Activated naive CD4-positive, alpha-beta T cell treated with anti-CD3 and anti-CD28 coated beads, Interleukin-2, amount 10 ng/mL, durations not matched to agents 7 days and 5 days (primary cell): Measurements from ENCODE around the gene NOTCH3.

Source experiments
- CTCF ChIA-PET: fragments of 350-600 bp; sonication (Branson Sonifier 250); formaldehyde crosslinking; loops from one replicate; lab custom pipeline; 2021; ENCODE audit warnings: antibody characterized with exemption; lab: Charles Lee
- DNase-seq: peaks from one replicate; pipeline ENCODE4 v3.0.0-alpha.2; 2020
- H3K27ac Mint-ChIP-seq: one replicate; pipeline ENCODE4 v1.8.0; 2021; ENCODE audit warnings: mild to moderate bottlenecking, moderate library complexity, mixed read lengths
- H3K27me3 Mint-ChIP-seq: one replicate; pipeline ENCODE4 v1.8.0; 2021; ENCODE audit warnings: mild to moderate bottlenecking, mixed read lengths
- H3K36me3 Mint-ChIP-seq: one replicate; pipeline ENCODE4 v1.8.0; 2021; ENCODE audit warnings: mixed read lengths
- H3K4me1 Mint-ChIP-seq: one replicate; pipeline ENCODE4 v1.8.0; 2021; ENCODE audit warnings: mixed read lengths
- H3K4me3 Mint-ChIP-seq: one replicate; pipeline ENCODE4 v1.8.0; 2021; ENCODE audit warnings: mild to moderate bottlenecking, moderate library complexity, mixed read lengths
- H3K9me3 Mint-ChIP-seq: one replicate; pipeline ENCODE4 v1.8.0; 2021; ENCODE audit warnings: mixed read lengths

The NOTCH3 gene

GRCh38 chr19:15147090-15147489, 53.7 kb downstream of the NOTCH3 start:
- no peak for DNase-seq
- no peak overlapping the region for H3K27ac Mint-ChIP-seq
- H3K4me3 Mint-ChIP-seq = no peak overlapping the region
- CTCF ChIA-PET = interaction anchor here (1.1 to 2.2 kb wide), 2 partner anchors 46 to 55 kb away, joined by 3 to 13 read pairs; no protein-coding TSS in a partner anchor
- H3K4me1 Mint-ChIP-seq = peaks cover 4% of the 10 kb centered on the region
- no peaks in the 10 kb centered on the region for H3K36me3 Mint-ChIP-seq
- H3K27me3 Mint-ChIP-seq = peaks cover 21% of the 10 kb centered on the region
- no peaks in the 10 kb centered on the region for H3K9me3 Mint-ChIP-seq

- CTCF ChIA-PET = interaction anchor here (0.7 kb wide), 1 partner anchor 55 kb away, joined by 3 read pairs; no protein-coding TSS in a partner anchor
- H3K36me3 Mint-ChIP-seq = peaks cover 2% of the 10 kb centered on the region
- no peak for DNase-seq
- no peak overlapping the region for H3K27ac Mint-ChIP-seq
- H3K4me1 Mint-ChIP-seq = peaks cover 4% of the 10 kb centered on the region
- H3K4me3 Mint-ChIP-seq = no peak overlapping the region
- peaks cover 9% of the 10 kb centered on the region for H3K27me3 Mint-ChIP-seq
- H3K9me3 Mint-ChIP-seq = peaks cover 4% of the 10 kb centered on the region
Measured at GRCh38 chr19:15144046-15144646, 56.6 kb downstream of the NOTCH3 start.

- no peaks in the 10 kb centered on the region for H3K4me1 Mint-ChIP-seq
- CTCF ChIA-PET = no interaction called here
- no peak overlapping the region for H3K4me3 Mint-ChIP-seq
- no peak for DNase-seq
- H3K27ac Mint-ChIP-seq = no peak overlapping the region
- peaks cover 11% of the 10 kb centered on the region for H3K9me3 Mint-ChIP-seq
- H3K27me3 Mint-ChIP-seq = peaks cover 5% of the 10 kb centered on the region
- peaks cover 2% of the 10 kb centered on the region for H3K36me3 Mint-ChIP-seq
Measured at GRCh38 chr19:15142313-15142712, 58.5 kb downstream of the NOTCH3 start.

DNA sequence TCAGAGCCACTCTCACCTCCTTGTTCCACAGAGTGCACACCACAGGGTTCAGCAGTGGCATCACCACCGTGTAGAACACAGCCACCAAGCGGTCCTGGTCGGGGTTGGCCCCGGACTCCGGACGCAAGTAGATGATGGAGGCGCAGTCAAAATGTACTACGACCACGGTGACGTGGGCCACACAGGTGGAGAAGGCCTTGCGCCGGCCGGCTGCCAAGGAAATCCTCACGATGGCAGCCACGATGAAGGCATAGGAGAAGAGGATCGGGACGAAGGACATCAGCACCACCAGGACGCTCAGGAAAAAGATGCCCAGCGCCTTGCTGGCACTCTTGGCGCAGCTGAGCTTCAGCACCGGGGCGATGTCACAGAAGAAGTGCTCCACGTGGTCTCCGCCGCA, 59.7 kb downstream of the NOTCH3 start:
- no peak overlapping the region for H3K27ac Mint-ChIP-seq
- CTCF ChIA-PET = no interaction called here
- no peaks in the 10 kb centered on the region for H3K4me1 Mint-ChIP-seq
- H3K9me3 Mint-ChIP-seq = peaks cover 11% of the 10 kb centered on the region
- no peaks in the 10 kb centered on the region for H3K27me3 Mint-ChIP-seq
- H3K4me3 Mint-ChIP-seq = no peak overlapping the region
- peaks cover 2% of the 10 kb centered on the region for H3K36me3 Mint-ChIP-seq
- no peak for DNase-seq

DNA sequence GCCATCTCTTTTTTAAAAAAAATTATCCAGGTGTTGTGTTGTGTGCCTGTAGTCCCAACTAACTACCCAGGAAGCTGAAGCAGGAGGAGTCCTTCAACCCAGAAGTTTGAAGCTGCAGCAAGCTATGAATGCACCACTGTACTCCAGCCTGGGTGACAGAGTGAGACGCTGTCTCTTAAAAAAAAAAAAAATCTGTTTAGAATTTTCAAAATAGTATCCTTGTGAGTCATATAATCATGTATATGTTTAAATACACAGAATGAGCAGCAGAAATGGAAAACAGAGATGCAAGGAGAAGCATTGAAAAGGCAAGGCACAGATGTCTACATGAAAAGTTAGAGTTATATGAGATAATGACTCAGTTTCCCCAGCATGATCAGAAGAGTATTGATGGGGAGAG, 62.4 kb downstream of the NOTCH3 start:
- no peak for DNase-seq
- Mint-ChIP-seq H3K4me3 (no peak overlapping the region), H3K27ac (no peak overlapping the region), H3K4me1 (no peaks in the 10 kb centered on the region), H3K27me3 (peaks cover 5% of the 10 kb centered on the region), H3K9me3 (peaks cover 11% of the 10 kb centered on the region), H3K36me3 (peaks cover 2% of the 10 kb centered on the region)
- CTCF ChIA-PET = no interaction called here

GRCh38 chr19:15137777-15138176, 63.0 kb downstream of the NOTCH3 start:
- peaks cover 5% of the 10 kb centered on the region for H3K27me3 Mint-ChIP-seq
- CTCF ChIA-PET = no interaction called here
- H3K4me1 Mint-ChIP-seq = no peaks in the 10 kb centered on the region
- H3K9me3 Mint-ChIP-seq = peaks cover 11% of the 10 kb centered on the region
- peak overlapping the region; percentile 14 for H3K27ac Mint-ChIP-seq
- H3K36me3 Mint-ChIP-seq = peaks cover 2% of the 10 kb centered on the region
- H3K4me3 Mint-ChIP-seq = no peak overlapping the region
- DNase-seq = no peak

- Mint-ChIP-seq H3K9me3 (peaks cover 11% of the 10 kb centered on the region), H3K4me3 (no peak overlapping the region), H3K4me1 (peaks cover 2% of the 10 kb centered on the region), H3K36me3 (peaks cover 2% of the 10 kb centered on the region), H3K27me3 (peaks cover 5% of the 10 kb centered on the region), H3K27ac (no peak overlapping the region)
- CTCF ChIA-PET = interaction anchor here (1.2 kb wide), 1 partner anchor 18 kb away, joined by 3 read pairs; no protein-coding TSS in a partner anchor
- DNase-seq = no peak
Measured at GRCh38 chr19:15136234-15136954, 64.4 kb downstream of the NOTCH3 start.

DNA sequence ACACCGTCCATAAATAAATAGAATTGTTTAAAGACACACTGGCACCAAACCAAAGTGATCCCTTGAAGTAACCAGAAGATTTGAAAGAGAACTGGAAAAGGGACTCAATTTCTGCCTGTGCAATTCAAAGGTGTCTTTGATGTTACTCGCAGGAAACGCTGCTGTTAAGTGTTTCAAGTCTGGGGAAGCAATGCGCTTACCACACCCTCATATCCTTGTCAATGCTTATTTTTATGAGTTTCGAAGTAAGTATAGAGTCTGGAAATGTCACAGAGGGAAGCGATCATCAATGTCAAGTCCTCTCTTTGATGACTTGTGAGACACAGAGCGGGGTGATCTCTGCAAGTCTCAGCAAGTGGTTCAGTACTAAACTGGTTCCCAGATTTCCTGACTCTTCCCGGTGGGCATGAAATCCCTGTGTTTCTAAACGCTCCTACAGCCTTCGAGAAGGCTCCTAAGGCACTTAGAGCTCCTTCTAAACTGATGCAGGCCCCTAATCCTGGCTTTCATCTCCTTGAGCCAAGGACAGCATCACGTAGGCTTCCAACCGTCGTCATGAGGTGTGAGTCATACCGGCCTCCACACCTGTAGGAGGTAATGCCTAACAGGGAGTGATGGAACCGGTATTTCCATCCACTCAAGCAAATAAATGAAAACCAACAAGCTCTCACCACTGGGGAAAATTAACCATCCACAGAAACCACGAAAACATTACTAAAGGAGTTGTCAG, 70.8 kb downstream of the NOTCH3 start:
- Mint-ChIP-seq H3K36me3 (no peaks in the 10 kb centered on the region), H3K27ac (peak overlapping the region; percentile 75), H3K4me1 (peaks cover 34% of the 10 kb centered on the region), H3K4me3 (no peak overlapping the region), H3K27me3 (no peaks in the 10 kb centered on the region), H3K9me3 (no peaks in the 10 kb centered on the region)
- CTCF ChIA-PET = interaction anchor here (2.1 kb wide), 1 partner anchor 29 kb away, joined by 7 read pairs; no protein-coding TSS in a partner anchor
- peak; percentile 47 for DNase-seq

GRCh38 chr19:15128162-15128770, 72.5 kb downstream of the NOTCH3 start:
- peaks cover 5% of the 10 kb centered on the region for H3K36me3 Mint-ChIP-seq
- peaks cover 48% of the 10 kb centered on the region for H3K4me1 Mint-ChIP-seq
- DNase-seq = no peak
- CTCF ChIA-PET = no interaction called here
- no peak overlapping the region for H3K4me3 Mint-ChIP-seq
- no peaks in the 10 kb centered on the region for H3K9me3 Mint-ChIP-seq
- no peaks in the 10 kb centered on the region for H3K27me3 Mint-ChIP-seq
- H3K27ac Mint-ChIP-seq = no peak overlapping the region

- CTCF ChIA-PET = interaction anchor here (0.8 kb wide), 1 partner anchor 47 kb away, joined by 3 read pairs; no protein-coding TSS in a partner anchor
- DNase-seq = no peak
- Mint-ChIP-seq H3K4me3 (no peak overlapping the region), H3K9me3 (no peaks in the 10 kb centered on the region), H3K4me1 (peaks cover 47% of the 10 kb centered on the region), H3K27ac (no peak overlapping the region), H3K27me3 (no peaks in the 10 kb centered on the region), H3K36me3 (peaks cover 12% of the 10 kb centered on the region)
Measured at GRCh38 chr19:15126131-15126910, 74.5 kb downstream of the NOTCH3 start.

DNA sequence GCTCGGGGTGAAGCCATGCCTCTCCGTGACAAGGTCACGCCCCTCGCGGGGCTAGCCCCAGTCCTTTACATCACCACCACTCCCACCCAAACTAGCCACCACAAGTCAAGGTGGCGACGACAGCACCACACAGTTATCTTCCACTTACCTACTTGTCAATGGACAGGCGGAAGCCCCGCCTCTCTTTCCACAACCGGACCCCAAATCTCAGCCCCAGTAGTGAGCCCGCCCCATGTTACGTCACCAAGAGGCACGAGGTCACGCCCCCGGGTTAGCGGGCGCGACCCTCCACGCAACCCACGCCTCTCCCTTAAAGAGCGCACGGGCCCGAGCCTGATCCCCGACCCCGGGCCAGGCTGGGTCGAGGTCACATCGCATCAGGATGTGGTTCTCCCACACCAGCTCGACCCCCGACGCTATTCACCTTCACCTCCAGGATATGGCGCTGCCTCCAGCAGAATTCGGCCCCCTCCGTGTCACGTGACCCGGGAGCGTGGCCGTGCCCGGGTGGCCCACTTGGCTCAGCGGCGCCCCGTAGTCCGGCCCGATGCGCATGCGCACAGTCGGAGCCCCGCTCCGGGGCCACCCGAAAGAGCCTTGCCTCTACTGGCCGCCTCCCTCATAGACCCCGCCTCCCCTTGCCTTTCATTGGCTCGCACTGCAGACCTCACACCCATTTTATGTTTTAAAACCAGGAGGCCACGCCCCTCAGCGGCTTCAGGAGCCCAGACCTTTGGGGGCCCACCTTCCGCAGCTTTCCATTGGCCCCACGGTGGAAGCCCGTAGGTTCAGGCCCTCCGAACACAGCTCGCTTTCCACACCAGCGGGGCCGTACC, 75.3 kb downstream of the NOTCH3 start:
- DNase-seq = peak; percentile 99
- Mint-ChIP-seq H3K27ac (peak overlapping the region; percentile 96), H3K9me3 (no peaks in the 10 kb centered on the region), H3K36me3 (peaks cover 20% of the 10 kb centered on the region), H3K4me1 (peaks cover 44% of the 10 kb centered on the region), H3K4me3 (peak overlapping the region; percentile 83), H3K27me3 (no peaks in the 10 kb centered on the region)
- CTCF ChIA-PET = no interaction called here

DNA sequence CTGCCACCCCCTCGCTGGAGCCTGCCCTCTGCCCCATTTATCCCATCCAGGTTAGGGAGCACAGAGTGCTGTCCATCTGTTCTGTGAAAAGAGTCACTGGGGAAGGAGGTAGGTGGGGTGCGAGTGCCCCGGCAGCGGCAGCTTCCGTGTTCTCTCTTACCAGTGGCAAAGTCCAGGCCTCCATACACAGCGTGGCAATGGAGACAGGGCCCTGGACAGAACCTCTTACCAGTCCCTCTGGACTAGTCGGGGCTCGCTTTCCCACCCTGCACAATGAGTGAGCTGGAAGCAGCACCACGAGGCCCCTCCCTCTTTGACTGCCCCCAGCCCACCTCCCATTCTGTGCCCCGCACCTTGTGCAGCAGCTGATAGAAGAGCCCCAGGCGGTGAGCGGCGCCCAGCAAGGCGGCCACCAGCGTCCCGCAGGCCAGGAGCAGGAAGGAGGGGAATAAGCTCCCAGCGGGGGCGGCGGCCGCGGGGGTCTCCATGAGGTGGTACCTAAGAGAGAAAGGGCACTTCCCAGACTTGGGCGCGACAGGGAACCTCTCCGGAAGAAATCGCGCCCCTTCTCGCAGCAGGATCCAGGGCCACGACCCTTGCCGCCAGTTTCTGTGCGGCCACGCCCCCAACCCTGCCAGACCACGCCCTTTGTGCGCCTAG, 76.1 kb downstream of the NOTCH3 start:
- Mint-ChIP-seq H3K27ac (peak overlapping the region; percentile 96), H3K4me3 (peak overlapping the region; percentile 83), H3K4me1 (peaks cover 36% of the 10 kb centered on the region), H3K9me3 (no peaks in the 10 kb centered on the region), H3K27me3 (no peaks in the 10 kb centered on the region), H3K36me3 (peaks cover 27% of the 10 kb centered on the region)
- no peak for DNase-seq
- CTCF ChIA-PET = interaction anchor here (0.7 to 2.7 kb wide), 4 partner anchors 23 to 63 kb away, joined by 3 to 9 read pairs (median 4); no protein-coding TSS in a partner anchor
